ENCODE data around the gene AOC3.
A peak's percentile ranks its signal among the peaks of the same experiment; 100 is the strongest.
"Not testable (repeated sequence)": the region's sequence is repeated elsewhere in the genome, so short reads cannot be mapped to it uniquely, and the experiment has no call there.

Gene AOC3

GRCh38 chr17:42844761-42845555, 6.0 kb upstream of the AOC3 start:
- no peak for DNase-seq

GRCh38 chr17:42845556-42845917, 5.5 kb upstream of the AOC3 start:
- DNase-seq: no peak

- DNase-seq: peak; percentile 49
Measured at GRCh38 chr17:42845918-42846593, 4.9 kb upstream of the AOC3 start.

- no peak for DNase-seq
Measured at GRCh38 chr17:42846594-42847280, 4.3 kb upstream of the AOC3 start.

GRCh38 chr17:42848093-42848492, 2.9 kb upstream of the AOC3 start:
- no peak for DNase-seq

GRCh38 chr17:42849031-42849430, 2.0 kb upstream of the AOC3 start:
- no peak for DNase-seq

GRCh38 chr17:42849451-42850181, 1.4 kb upstream of the AOC3 start:
- DNase-seq: no peak

- DNase-seq: not testable (repeated sequence)
Measured at GRCh38 chr17:42851371-42852240, 607 bp downstream of the AOC3 start.

- no peak for DNase-seq
Measured at GRCh38 chr17:42852351-42852750, 1.4 kb downstream of the AOC3 start.

GRCh38 chr17:42853004-42853403, 2.0 kb downstream of the AOC3 start:
- no peak for DNase-seq

GRCh38 chr17:42853597-42853967, 2.6 kb downstream of the AOC3 start:
- no peak for DNase-seq

- no peak for DNase-seq
Measured at GRCh38 chr17:42853968-42854790, 3.2 kb downstream of the AOC3 start.

GRCh38 chr17:42855048-42855596, 4.1 kb downstream of the AOC3 start:
- DNase-seq: no peak

- not testable (repeated sequence) for DNase-seq
Measured at GRCh38 chr17:42856093-42856492, 5.1 kb downstream of the AOC3 start.

- not testable (repeated sequence) for DNase-seq
Measured at GRCh38 chr17:42856516-42856915, 5.5 kb downstream of the AOC3 start.

- DNase-seq: no peak
Measured at GRCh38 chr17:42857389-42857788, 6.4 kb downstream of the AOC3 start.

GRCh38 chr17:42865638-42866094, 14.7 kb downstream of the AOC3 start:
- DNase-seq: no peak

GRCh38 chr17:42866216-42866615, 15.2 kb downstream of the AOC3 start:
- no peak for DNase-seq

GRCh38 chr17:42866631-42867575, 15.9 kb downstream of the AOC3 start:
- DNase-seq: no peak

All from stimulated activated CD4-positive, alpha-beta T cell treated with anti-CD3 and anti-CD28 coated beads, Interleukin-4, amount 100 ng/mL, for 24 hours (primary cell).